GM23338 (cell line): Measurements from ENCODE around the gene SNRNP25. TPM values are rescaled to one million over a fixed set of nuclear protein-coding genes. Genes with fewer than 3 reads are reported as not detected.

Experiments
- ATAC-seq: fragments of 200-7000 bp; cut with Tn5 transposase; 3 replicates; pipeline ENCODE4 v1.9.1; 2020
- DNase-seq: peaks from one replicate; pipeline ENCODE4 v3.0.0-alpha.2; 2015; ENCODE audit warnings: low spot score
- H2AFZ ChIP-seq: fragments of 200-600 bp; sonication (generic); 2 replicates; pipeline ENCODE4 v1.8.0; 2016; ENCODE audit warnings: antibody characterized with exemption, mild to moderate bottlenecking, moderate library complexity
- H3F3A ChIP-seq: fragments of 200-600 bp; sonication (generic); replicated peaks from 2 replicates; pipeline ENCODE4 v1.8.0; 2017; ENCODE audit warnings: antibody characterized with exemption, mixed run types, low read depth
- H3K27ac ChIP-seq: fragments of 200-600 bp; sonication (generic); 2 replicates; pipeline ENCODE4 v1.6.1; 2016; ENCODE audit warnings: low read depth
- H3K27me3 ChIP-seq: fragments of 200-600 bp; sonication (generic); 2 replicates; pipeline ENCODE4 v1.8.0; 2016; ENCODE audit warnings: mild to moderate bottlenecking, mixed run types, moderate library complexity; ENCODE audit not compliant: insufficient read depth
- H3K36me3 ChIP-seq: fragments of 200-600 bp; sonication (generic); 2 replicates; pipeline ENCODE4 v1.8.0; 2016; ENCODE audit warnings: mild to moderate bottlenecking; ENCODE audit not compliant: insufficient read depth
- H3K4me1 ChIP-seq: fragments of 200-600 bp; sonication (generic); 2 replicates; pipeline ENCODE4 v1.8.0; 2016; ENCODE audit warnings: mild to moderate bottlenecking, moderate library complexity; ENCODE audit not compliant: insufficient read depth
- H3K4me2 ChIP-seq: fragments of 200-600 bp; sonication (generic); 2 replicates; pipeline ENCODE4 v1.7.1; 2017; ENCODE audit warnings: mixed run types
- H3K4me3 ChIP-seq: fragments of 200-600 bp; sonication (generic); 2 replicates; pipeline ENCODE4 v1.6.1; 2016; ENCODE audit warnings: mixed run types
- H3K79me2 ChIP-seq: fragments of 200-600 bp; sonication (generic); replicated peaks from 2 replicates; pipeline ENCODE4 v1.8.0; 2017; ENCODE audit warnings: mild to moderate bottlenecking; ENCODE audit not compliant: insufficient read depth
- H3K9me2 ChIP-seq: fragments of 200-600 bp; sonication (generic); 2 replicates; pipeline ENCODE4 v1.8.0; 2017; ENCODE audit not compliant: insufficient read depth
- H4K20me1 ChIP-seq: fragments of 200-600 bp; sonication (generic); replicated peaks from 2 replicates; pipeline ENCODE4 v1.8.0; 2017; ENCODE audit warnings: mild to moderate bottlenecking; ENCODE audit not compliant: insufficient read depth
- H3K27ac Mint-ChIP-seq: 2 replicates; pipeline ENCODE4 v1.8.0; 2020; ENCODE audit warnings: inconsistent platforms, mild to moderate bottlenecking, moderate library complexity, mixed read lengths
- H3K27me3 Mint-ChIP-seq: 3 replicates; pipeline ENCODE4 v1.8.0; 2022; ENCODE audit warnings: low read depth, mild to moderate bottlenecking, moderate library complexity, mixed read lengths, inconsistent platforms; ENCODE audit not compliant: insufficient read depth, poor library complexity
- H3K36me3 Mint-ChIP-seq: 3 replicates; pipeline ENCODE4 v1.8.0; 2021; ENCODE audit warnings: low read depth, mild to moderate bottlenecking, inconsistent platforms, moderate library complexity, mixed read lengths
- H3K4me1 Mint-ChIP-seq: 3 replicates; pipeline ENCODE4 v1.8.0; 2020; ENCODE audit warnings: mild to moderate bottlenecking, inconsistent platforms, mixed read lengths
- H3K4me3 Mint-ChIP-seq: 3 replicates; pipeline ENCODE4 v1.8.0; 2021; ENCODE audit warnings: moderate library complexity, mild to moderate bottlenecking, inconsistent platforms, mixed read lengths
- H3K9me3 Mint-ChIP-seq: 3 replicates; pipeline ENCODE4 v1.8.0; 2020; ENCODE audit warnings: moderate library complexity, mild to moderate bottlenecking, inconsistent platforms, mixed read lengths
- CREB1 ChIP-seq: fragments of 250-450 bp; sonication (Bioruptor Pico); IDR thresholded peaks from 2 replicates; pipeline ENCODE4 v1.5.0; 2020; ENCODE audit warnings: low read depth, mild to moderate bottlenecking, moderate library complexity
- CTCF ChIP-seq, 2 experiments: fragments of 200-600 bp in 1 of 2; sonication (generic) in 1 of 2; conservative IDR thresholded peaks; 2 replicates each; pipeline versions ENCODE4 v1.5.1 to v1.6.1; 2016 to 2017; ENCODE audit warnings: antibody characterized with exemption in 2 of 2, low read depth in 2 of 2, mild to moderate bottlenecking in 2 of 2, moderate library complexity in 1 of 2
- ETS1 ChIP-seq: IDR thresholded peaks from 2 replicates; pipeline ENCODE4 v1.6.1; 2016; ENCODE audit warnings: antibody characterized with exemption
- EZH2 ChIP-seq: fragments of 200-600 bp; sonication (generic); IDR thresholded peaks from one replicate; pipeline ENCODE4 v1.8.0; 2017; ENCODE audit warnings: antibody characterized with exemption, mild to moderate bottlenecking, low read depth; ENCODE audit not compliant: unreplicated experiment
- EZH2phosphoT487 ChIP-seq: fragments of 200-600 bp; sonication (generic); IDR thresholded peaks from one replicate; pipeline ENCODE4 v1.8.1; 2018; ENCODE audit warnings: antibody characterized with exemption; ENCODE audit not compliant: unreplicated experiment
- JUNB ChIP-seq: IDR thresholded peaks from one replicate; pipeline ENCODE4 v1.6.1; 2016; ENCODE audit warnings: antibody characterized with exemption; ENCODE audit not compliant: unreplicated experiment
- NANOG ChIP-seq: IDR thresholded peaks from 2 replicates; pipeline ENCODE4 v1.6.1; 2016; ENCODE audit warnings: antibody characterized with exemption, borderline replicate concordance
- POLR2AphosphoS5 ChIP-seq: IDR thresholded peaks from 2 replicates; pipeline ENCODE4 v1.6.1; 2016; ENCODE audit warnings: antibody characterized with exemption, low read depth
- STAT1 ChIP-seq: IDR thresholded peaks from one replicate; pipeline ENCODE4 v1.6.1; 2016; ENCODE audit warnings: antibody characterized with exemption; ENCODE audit not compliant: unreplicated experiment
- ZNF114 ChIP-seq: fragments of 250-450 bp; sonication (Bioruptor Pico); IDR thresholded peaks from 2 replicates; pipeline ENCODE4 v1.5.0; 2020; ENCODE audit warnings: mild to moderate bottlenecking, moderate library complexity
- ZNF331 ChIP-seq: fragments of 250-450 bp; sonication (Bioruptor Pico); IDR thresholded peaks from 2 replicates; pipeline ENCODE4 v1.5.0; 2020; ENCODE audit warnings: low read depth, mild to moderate bottlenecking, moderate library complexity
- ZNF462 ChIP-seq: fragments of 250-450 bp; sonication (Bioruptor Pico); IDR thresholded peaks from 2 replicates; pipeline ENCODE4 v1.5.0; 2020; ENCODE audit warnings: mild to moderate bottlenecking, moderate library complexity
- polyA plus RNA-seq: library from polyadenylated mRNA; unstranded; fragments of >200 nt; fragmentation: Nextera tagmentation; extraction: Ambion mirVana; gene quantifications from 2 replicates; pipeline ENCODE4 v1.2.1, GENCODE V29; 2016
- total RNA-seq: library from RNA; depleted of rRNA; stranded (reverse); fragments of >200 nt; shearing (Covaris generic); gene quantifications from 2 replicates; pipeline ENCODE4 v1.2.3, GENCODE V29; 2014

Gene SNRNP25
- total and polyA plus RNA-seq, 2 experiments from 2014 or later: 34.4 to 79.5 TPM

- Mint-ChIP-seq H3K27ac (no peak overlapping the region), H3K4me1 (peaks cover 2% of the 10 kb centered on the region; the same call in 2 of the 3 replicates), H3K4me3 (no peak overlapping the region), H3K27me3 (peaks cover 10% of the 10 kb centered on the region), H3K36me3 (peaks cover 65% of the 10 kb centered on the region), H3K9me3 (peaks cover 2% of the 10 kb centered on the region)
- H3K79me2 ChIP-seq: peaks cover 14% of the 10 kb centered on the region
- H3K4me3 ChIP-seq: no peak overlapping the region
- no peaks in the 10 kb centered on the region for H4K20me1 ChIP-seq
- no peaks in the 10 kb centered on the region for H3K4me1 ChIP-seq
- H3K27me3 ChIP-seq: no peaks in the 10 kb centered on the region
- H3K27ac ChIP-seq: no peak overlapping the region
- no peak overlapping the region for H3K4me2 ChIP-seq
- H2AFZ ChIP-seq: no peak overlapping the region
- ATAC-seq: no peak
- H3K36me3 ChIP-seq: 0 out of 2 replicates have a peak, but pooled peaks cover 4% of the 10 kb centered on the region
- H3F3A ChIP-seq: 0 out of 2 replicates have a peak, but pooled peaks cover 6% of the 10 kb centered on the region
- DNase-seq: no peak
- no peak for TF ChIP-seq ZNF331 (CRISPR knock-in tag)
- TF ChIP-seq JUNB: no peak
- TF ChIP-seq STAT1: no peak
- TF ChIP-seq ZNF114 (CRISPR knock-in tag): no peak
- no peak for TF ChIP-seq EZH2
- no peak for TF ChIP-seq ETS1
- no peak for TF ChIP-seq CTCF (conservative IDR thresholded peaks at IDR 0.05; ENCODE audit: low read depth in 2 of 2)
- no peak for TF ChIP-seq POLR2AphosphoS5
- TF ChIP-seq NANOG: no peak
- TF ChIP-seq ZNF462 (CRISPR knock-in tag): no peak
- no peak for TF ChIP-seq EZH2phosphoT487
- TF ChIP-seq CREB1 (CRISPR knock-in tag): no peak
- H3K9me2 ChIP-seq: no peaks in the 10 kb centered on the region
Measured at GRCh38 chr16:57711-58110, 4.1 kb downstream of the SNRNP25 start.
